Measurements from ENCODE around the gene B4GALT6.

DNA sequence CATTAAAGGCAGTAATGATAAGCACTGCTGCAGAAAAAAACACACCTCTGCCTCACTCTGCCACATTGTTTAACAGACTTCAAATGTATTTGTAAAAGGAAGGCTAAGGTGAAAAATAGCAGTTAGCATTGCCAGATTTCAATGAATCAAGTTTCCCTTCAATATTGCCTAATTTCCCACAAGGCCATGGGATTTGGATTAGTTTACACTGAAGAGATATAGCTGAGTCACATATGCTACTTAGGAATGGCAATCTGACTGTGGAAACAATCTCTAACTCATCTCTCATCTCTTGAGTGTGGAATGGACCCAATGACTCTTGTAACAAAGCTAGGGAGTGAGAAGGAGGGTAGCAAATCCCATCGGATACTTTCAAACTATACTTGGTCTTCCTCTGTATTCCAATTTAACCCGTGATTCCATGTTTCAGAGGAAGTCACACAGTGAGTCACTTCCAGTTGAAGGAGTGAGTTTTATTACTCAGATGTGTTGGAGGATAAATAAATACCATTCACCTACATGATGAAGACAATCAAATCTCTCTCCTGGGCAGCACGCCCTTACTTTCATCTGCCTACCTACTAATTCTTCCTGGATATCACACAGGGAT, 5.1 kb downstream of the B4GALT6 start:
- TF ChIP-seq, protein P1, sequence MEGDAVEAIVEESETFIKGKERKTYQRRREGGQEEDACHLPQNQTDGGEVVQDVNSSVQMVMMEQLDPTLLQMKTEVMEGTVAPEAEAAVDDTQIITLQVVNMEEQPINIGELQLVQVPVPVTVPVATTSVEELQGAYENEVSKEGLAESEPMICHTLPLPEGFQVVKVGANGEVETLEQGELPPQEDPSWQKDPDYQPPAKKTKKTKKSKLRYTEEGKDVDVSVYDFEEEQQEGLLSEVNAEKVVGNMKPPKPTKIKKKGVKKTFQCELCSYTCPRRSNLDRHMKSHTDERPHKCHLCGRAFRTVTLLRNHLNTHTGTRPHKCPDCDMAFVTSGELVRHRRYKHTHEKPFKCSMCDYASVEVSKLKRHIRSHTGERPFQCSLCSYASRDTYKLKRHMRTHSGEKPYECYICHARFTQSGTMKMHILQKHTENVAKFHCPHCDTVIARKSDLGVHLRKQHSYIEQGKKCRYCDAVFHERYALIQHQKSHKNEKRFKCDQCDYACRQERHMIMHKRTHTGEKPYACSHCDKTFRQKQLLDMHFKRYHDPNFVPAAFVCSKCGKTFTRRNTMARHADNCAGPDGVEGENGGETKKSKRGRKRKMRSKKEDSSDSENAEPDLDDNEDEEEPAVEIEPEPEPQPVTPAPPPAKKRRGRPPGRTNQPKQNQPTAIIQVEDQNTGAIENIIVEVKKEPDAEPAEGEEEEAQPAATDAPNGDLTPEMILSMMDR (IDR thresholded peaks at IDR 0.05), result no peak
- no peak for TF ChIP-seq POLR2A (IDR thresholded peaks at IDR 0.05)
